DMS79 treated with DMSO at 0.1 percent for 48 hours (cell line): Measurements from ENCODE around the gene GREM2.

Source experiments
- DNase-seq: peaks from one replicate; lab custom pipeline; 2025; lab: John Stamatoyannopoulos, UW

The GREM2 gene

GRCh38 chr1:240610636-240611035 is 1.3 kb downstream of the GREM2 start:
- DNase-seq, result no peak

GRCh38 chr1:240609527-240610060 is 2.4 kb downstream of the GREM2 start:
- no peak for DNase-seq

- no peak for DNase-seq
Observed at GRCh38 chr1:240608707-240609106, 3.2 kb downstream of the GREM2 start.

GRCh38 chr1:240607006-240607405 is 4.9 kb downstream of the GREM2 start:
- no peak for DNase-seq

GRCh38 chr1:240602189-240602588 is 9.8 kb downstream of the GREM2 start:
- DNase-seq, result no peak

- no peak for DNase-seq
Observed at GRCh38 chr1:240599830-240600229, 12.1 kb downstream of the GREM2 start.

GRCh38 chr1:240599299-240599698 is 12.7 kb downstream of the GREM2 start:
- no peak for DNase-seq

GRCh38 chr1:240598216-240599001 is 13.5 kb downstream of the GREM2 start:
- DNase-seq, result no peak

- no peak for DNase-seq
Observed at GRCh38 chr1:240597153-240597745, 14.7 kb downstream of the GREM2 start.

- DNase-seq, result no peak
Observed at GRCh38 chr1:240595476-240595875, 16.5 kb downstream of the GREM2 start.

GRCh38 chr1:240591564-240591963 is 20.4 kb downstream of the GREM2 start:
- no peak for DNase-seq

GRCh38 chr1:240591078-240591477 is 20.9 kb downstream of the GREM2 start:
- no peak for DNase-seq

- no peak for DNase-seq
Observed at GRCh38 chr1:240589585-240590110, 22.3 kb downstream of the GREM2 start.

- no peak for DNase-seq
Observed at GRCh38 chr1:240586006-240586405, 25.9 kb downstream of the GREM2 start.

GRCh38 chr1:240582953-240583352 is 29.0 kb downstream of the GREM2 start:
- DNase-seq, result no peak

- no peak for DNase-seq
Observed at GRCh38 chr1:240579511-240579910, 32.4 kb downstream of the GREM2 start.

GRCh38 chr1:240577095-240577494 is 34.9 kb downstream of the GREM2 start:
- no peak for DNase-seq

- no peak for DNase-seq
Observed at GRCh38 chr1:240575981-240576662, 35.8 kb downstream of the GREM2 start.

GRCh38 chr1:240572328-240572727 is 39.6 kb downstream of the GREM2 start:
- no peak for DNase-seq

GRCh38 chr1:240571782-240572181 is 40.2 kb downstream of the GREM2 start:
- no peak for DNase-seq

- no peak for DNase-seq
Observed at GRCh38 chr1:240567066-240567465, 44.9 kb downstream of the GREM2 start.

GRCh38 chr1:240562779-240563178 is 49.2 kb downstream of the GREM2 start:
- DNase-seq, result no peak
